BJ (cell line): ENCODE measurements around the gene CRYL1. TPM values are rescaled to one million over a fixed set of nuclear protein-coding genes. Genes with fewer than 3 reads are reported as not detected.

Experiments
- CTCF ChIA-PET: fragments of 350-600 bp; formaldehyde crosslinking; extraction: SDS; loops from one replicate; lab custom pipeline; 2021; ENCODE audit warnings: antibody characterized with exemption, inconsistent platforms; lab: Yijun Ruan, JAX
- POLR2A ChIA-PET: fragments of 300-600 bp; sonication (Branson Sonifier 250); formaldehyde crosslinking; extraction: SDS; loops from one replicate; lab custom pipeline; 2021; ENCODE audit warnings: antibody characterized with exemption; lab: Charles Lee
- DNase-seq: peaks from one replicate; pipeline ENCODE4 v3.0.0-alpha.2; 2011; ENCODE audit warnings: low read depth
- H3K27me3 ChIP-seq: 2 replicates; pipeline ENCODE4 v1.6.0; 2011; ENCODE audit warnings: low read length; ENCODE audit not compliant: control insufficient read depth, insufficient read depth
- H3K36me3 ChIP-seq: 2 replicates; pipeline ENCODE4 v1.5.1; 2011; ENCODE audit warnings: low read length; ENCODE audit not compliant: control insufficient read depth, insufficient read depth
- H3K4me3 ChIP-seq: 2 replicates; pipeline ENCODE4 v1.5.1; 2011; ENCODE audit warnings: low read depth, mild to moderate bottlenecking, control low read depth, low read length
- polyA plus RNA-seq: library from polyadenylated mRNA; depleted of rRNA; stranded (reverse); fragments of >200 nt; gene quantifications from 2 replicates; pipeline ENCODE4 v1.2.3, GENCODE V29; 2011
- TF ChIP-seq, protein P1 (sequence below): IDR thresholded peaks from 2 replicates; pipeline ENCODE4 v1.5.1; 2011; ENCODE audit warnings: low read depth, mild to moderate bottlenecking, control low read depth, inconsistent platforms, low read length, moderate library complexity; ENCODE audit not compliant: insufficient read depth

CRYL1 gene
- polyA plus RNA-seq, 1 experiment = 30.6 TPM

DNA sequence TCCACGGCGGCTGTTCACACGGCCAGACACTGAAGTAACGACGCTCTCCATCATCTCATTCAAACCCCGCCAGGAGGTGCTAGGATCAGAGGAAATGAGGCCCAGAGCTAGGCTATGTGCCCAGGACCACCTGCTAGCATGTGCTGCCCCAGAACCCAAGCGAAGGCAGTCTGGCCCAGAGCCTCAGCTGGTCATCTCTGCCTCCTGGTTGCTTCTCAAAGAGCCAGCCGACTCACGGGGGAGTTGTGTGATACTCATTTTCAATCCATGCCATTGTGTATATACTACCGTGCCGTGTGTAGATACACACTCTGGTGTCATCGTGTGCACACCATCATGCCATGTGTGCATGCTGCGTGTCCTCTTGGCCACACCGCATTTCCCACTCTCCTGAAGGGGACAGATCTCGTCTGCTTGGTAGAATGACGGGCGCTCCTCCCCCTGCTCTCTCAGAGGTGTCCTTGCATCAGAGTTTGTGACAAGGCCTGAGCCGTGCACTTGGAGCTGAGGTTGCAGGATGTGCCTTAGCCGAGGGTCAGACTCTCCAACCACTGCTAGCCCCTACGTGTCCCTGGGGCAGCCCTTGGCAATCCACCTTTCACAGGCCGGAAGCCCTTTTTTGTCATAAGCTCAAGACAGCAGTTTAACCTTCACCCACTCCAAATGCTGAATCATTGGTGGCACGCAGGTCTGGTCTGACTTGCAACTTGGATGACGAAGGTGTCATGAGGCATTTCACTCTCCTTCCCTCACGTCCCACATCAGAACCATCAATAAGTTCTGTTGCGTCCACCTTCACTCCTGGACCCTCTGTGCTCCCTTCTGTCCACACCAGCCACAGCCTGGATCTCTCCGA lies 130.4 kb downstream of the CRYL1 start:
- DNase-seq = no peak
- H3K36me3 ChIP-seq = no peaks in the 10 kb centered on the region
- TF ChIP-seq, protein P1, sequence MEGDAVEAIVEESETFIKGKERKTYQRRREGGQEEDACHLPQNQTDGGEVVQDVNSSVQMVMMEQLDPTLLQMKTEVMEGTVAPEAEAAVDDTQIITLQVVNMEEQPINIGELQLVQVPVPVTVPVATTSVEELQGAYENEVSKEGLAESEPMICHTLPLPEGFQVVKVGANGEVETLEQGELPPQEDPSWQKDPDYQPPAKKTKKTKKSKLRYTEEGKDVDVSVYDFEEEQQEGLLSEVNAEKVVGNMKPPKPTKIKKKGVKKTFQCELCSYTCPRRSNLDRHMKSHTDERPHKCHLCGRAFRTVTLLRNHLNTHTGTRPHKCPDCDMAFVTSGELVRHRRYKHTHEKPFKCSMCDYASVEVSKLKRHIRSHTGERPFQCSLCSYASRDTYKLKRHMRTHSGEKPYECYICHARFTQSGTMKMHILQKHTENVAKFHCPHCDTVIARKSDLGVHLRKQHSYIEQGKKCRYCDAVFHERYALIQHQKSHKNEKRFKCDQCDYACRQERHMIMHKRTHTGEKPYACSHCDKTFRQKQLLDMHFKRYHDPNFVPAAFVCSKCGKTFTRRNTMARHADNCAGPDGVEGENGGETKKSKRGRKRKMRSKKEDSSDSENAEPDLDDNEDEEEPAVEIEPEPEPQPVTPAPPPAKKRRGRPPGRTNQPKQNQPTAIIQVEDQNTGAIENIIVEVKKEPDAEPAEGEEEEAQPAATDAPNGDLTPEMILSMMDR = no peak
- H3K4me3 ChIP-seq = no peak overlapping the region
- H3K27me3 ChIP-seq = peaks cover 1% of the 10 kb centered on the region
- ChIA-PET POLR2A (no interaction called here), CTCF (no interaction called here)

DNA sequence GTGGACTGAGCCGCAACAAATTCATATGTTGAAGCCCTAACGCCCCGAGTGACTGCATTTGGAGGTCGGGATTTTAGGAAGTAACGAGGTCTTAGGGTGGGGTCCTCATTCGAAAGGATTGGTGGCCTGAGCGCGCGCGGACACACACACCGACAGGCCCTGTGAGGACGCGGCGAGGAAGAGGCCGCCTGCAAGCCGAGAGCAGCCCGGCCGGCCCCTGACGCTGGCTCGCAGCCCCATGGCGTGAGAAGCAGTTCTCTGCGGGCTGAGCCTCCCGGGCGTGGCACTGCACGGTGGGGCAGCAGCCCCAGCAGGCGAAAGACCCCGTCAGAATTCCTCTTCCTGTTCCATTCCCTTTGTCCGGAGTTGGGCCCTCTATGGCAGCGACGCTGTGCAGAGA lies 131.2 kb downstream of the CRYL1 start:
- CTCF ChIA-PET = no interaction called here
- Histone ChIP-seq H3K4me3 (no peak overlapping the region), H3K27me3 (peaks cover 1% of the 10 kb centered on the region), H3K36me3 (no peaks in the 10 kb centered on the region)
- DNase-seq = no peak
- POLR2A ChIA-PET = no interaction called here
- TF ChIP-seq, protein P1 = no peak

DNA sequence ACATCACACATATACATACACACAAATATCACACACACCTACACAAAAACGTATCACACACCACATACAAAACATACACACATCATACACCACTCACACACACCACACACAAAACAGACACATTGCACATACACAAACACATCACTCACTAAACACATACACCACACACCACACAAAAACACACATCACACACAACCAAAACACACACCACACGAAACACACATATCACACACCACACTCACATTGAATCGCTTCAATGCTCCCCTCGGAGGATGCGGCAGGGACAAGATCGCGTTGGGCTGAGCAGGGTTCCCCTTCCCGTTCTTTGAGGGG lies 131.5 kb downstream of the CRYL1 start:
- DNase-seq = no peak
- TF ChIP-seq, protein P1 = no peak
- Histone ChIP-seq H3K27me3 (peaks cover 1% of the 10 kb centered on the region), H3K4me3 (no peak overlapping the region), H3K36me3 (no peaks in the 10 kb centered on the region)
- CTCF ChIA-PET = no interaction called here
- POLR2A ChIA-PET = no interaction called here

- ChIA-PET CTCF (no interaction called here), POLR2A (no interaction called here)
- DNase-seq = no peak
- no peak overlapping the region for H3K4me3 ChIP-seq
- TF ChIP-seq, protein P1 = no peak
- H3K27me3 ChIP-seq = peaks cover 1% of the 10 kb centered on the region
- no peaks in the 10 kb centered on the region for H3K36me3 ChIP-seq
Observed at GRCh38 chr13:20393273-20394168, 132.1 kb downstream of the CRYL1 start.

GRCh38 chr13:20392530-20392929 lies 133.1 kb downstream of the CRYL1 start:
- Histone ChIP-seq H3K27me3 (peaks cover 1% of the 10 kb centered on the region), H3K4me3 (no peak overlapping the region), H3K36me3 (no peaks in the 10 kb centered on the region)
- TF ChIP-seq, protein P1 = no peak
- CTCF ChIA-PET = no interaction called here
- POLR2A ChIA-PET = no interaction called here
- no peak for DNase-seq
